OCI-LY7 (cell line): Measurements from ENCODE around the gene PIGX. TPM values are rescaled to one million over a fixed set of nuclear protein-coding genes. Genes with fewer than 3 reads are reported as not detected.

Experiments used
- BruUV-seq: library from RNA; stranded (reverse); fragments of 400-500 nt; replicated peaks from 2 replicates; lab custom pipeline; 2021; lab: Mats Ljungman, UMichigan
- CTCF ChIA-PET: fragments of 300-600 bp; sonication (Branson Sonifier 250); formaldehyde crosslinking; loops from one replicate; lab custom pipeline; 2022; ENCODE audit warnings: antibody characterized with exemption; ENCODE audit not compliant: unreplicated experiment; lab: Charles Lee
- POLR2A ChIA-PET: fragments of 300-600 bp; sonication (Branson Sonifier 250); formaldehyde crosslinking; loops from one replicate; lab custom pipeline; 2022; ENCODE audit warnings: antibody characterized with exemption; lab: Charles Lee
- DNase-seq: peaks from one replicate; pipeline ENCODE4 v3.0.0-alpha.2; 2015; ENCODE audit warnings: low spot score
- H2AFZ ChIP-seq: fragments of 200-600 bp; sonication (generic), shearing (Covaris generic); 2 replicates; pipeline ENCODE4 v1.6.1; 2014; ENCODE audit warnings: mild to moderate bottlenecking, antibody characterized with exemption, low read length, moderate library complexity
- H3K27ac ChIP-seq: fragments of 200-600 bp; sonication (generic); 2 replicates; pipeline ENCODE4 v1.5.1; 2014; ENCODE audit warnings: mixed run types, low read depth, mild to moderate bottlenecking, moderate library complexity, low read length, inconsistent platforms; ENCODE audit not compliant: poor library complexity, severe bottlenecking
- H3K36me3 ChIP-seq: fragments of 200-600 bp; sonication (generic); 2 replicates; pipeline ENCODE4 v1.6.1; 2014; ENCODE audit warnings: mild to moderate bottlenecking, antibody characterized with exemption, low read length, moderate library complexity, mixed read lengths; ENCODE audit not compliant: insufficient read depth
- H3K4me1 ChIP-seq: fragments of 200-600 bp; sonication (generic); 2 replicates; pipeline ENCODE4 v1.5.1; 2014; ENCODE audit warnings: mild to moderate bottlenecking, low read length; ENCODE audit not compliant: insufficient read depth, poor library complexity, severe bottlenecking
- H3K4me2 ChIP-seq: fragments of 200-600 bp; sonication (generic); 2 replicates; pipeline ENCODE4 v1.6.1; 2014; ENCODE audit warnings: mild to moderate bottlenecking, low read length
- H3K4me3 ChIP-seq: fragments of 200-600 bp; sonication (generic); 2 replicates; pipeline ENCODE4 v1.5.1; 2014; ENCODE audit warnings: mild to moderate bottlenecking, low read depth, low read length; ENCODE audit not compliant: poor library complexity, severe bottlenecking
- H3K79me2 ChIP-seq: fragments of 200-600 bp; sonication (generic); 2 replicates; pipeline ENCODE4 v1.6.1; 2016; ENCODE audit warnings: low read depth, mild to moderate bottlenecking, low read length, moderate library complexity, mixed read lengths; ENCODE audit not compliant: insufficient read depth
- H3K9me2 ChIP-seq: fragments of 200-600 bp; sonication (generic); 2 replicates; pipeline ENCODE4 v1.6.1; 2016; ENCODE audit warnings: mild to moderate bottlenecking, low read length, mixed read lengths; ENCODE audit not compliant: insufficient read depth
- H3K9me3 ChIP-seq: fragments of 200-600 bp; sonication (generic); 2 replicates; pipeline ENCODE4 v1.6.1; 2014; ENCODE audit warnings: mild to moderate bottlenecking, mixed run types, low read length, mixed read lengths
- H4K20me1 ChIP-seq: fragments of 200-600 bp; sonication (generic); 2 replicates; pipeline ENCODE4 v1.6.1; 2014; ENCODE audit warnings: mild to moderate bottlenecking, antibody characterized with exemption, low read length, moderate library complexity, mixed read lengths; ENCODE audit not compliant: insufficient read depth
- EZH2phosphoT487 ChIP-seq: fragments of 200-600 bp; sonication (generic); IDR thresholded peaks from 2 replicates; pipeline ENCODE4 v1.6.1; 2018; ENCODE audit warnings: low read depth, borderline replicate concordance, mild to moderate bottlenecking, mixed run types, antibody characterized with exemption, low read length, moderate library complexity, mixed read lengths
- intact Hi-C: fragments of 100-400 bp; cut with micrococcal nuclease; formaldehyde crosslinking; loops from one replicate; pipeline ENCODE4 v1.10.0; 2022; ENCODE audit not compliant: unreplicated experiment
- small RNA-seq: library from RNA; depleted of rRNA; stranded (forward); fragments of <200 nt; gene quantifications from one replicate; pipeline ENCODE3, GENCODE V24; 2014
- total RNA-seq, 2 experiments: library from RNA; depleted of rRNA in 1 of 2; stranded (reverse); fragments of >200 nt in 1 of 2; shearing (Covaris generic) in 1 of 2; gene quantifications; 2 replicates each; pipeline ENCODE4 v1.2.3, GENCODE V29; 2014 to 2022
- TF ChIP-seq, protein P1 (sequence below): fragments of 200-600 bp; sonication (generic); conservative IDR thresholded peaks from 2 replicates; pipeline ENCODE4 v1.5.1; 2014; ENCODE audit warnings: mild to moderate bottlenecking, antibody characterized with exemption, low read length, moderate library complexity, mixed read lengths

PIGX gene
- total RNA-seq, 2 experiments from 2014 or later, result 24.9 to 31.5 TPM

DNA sequence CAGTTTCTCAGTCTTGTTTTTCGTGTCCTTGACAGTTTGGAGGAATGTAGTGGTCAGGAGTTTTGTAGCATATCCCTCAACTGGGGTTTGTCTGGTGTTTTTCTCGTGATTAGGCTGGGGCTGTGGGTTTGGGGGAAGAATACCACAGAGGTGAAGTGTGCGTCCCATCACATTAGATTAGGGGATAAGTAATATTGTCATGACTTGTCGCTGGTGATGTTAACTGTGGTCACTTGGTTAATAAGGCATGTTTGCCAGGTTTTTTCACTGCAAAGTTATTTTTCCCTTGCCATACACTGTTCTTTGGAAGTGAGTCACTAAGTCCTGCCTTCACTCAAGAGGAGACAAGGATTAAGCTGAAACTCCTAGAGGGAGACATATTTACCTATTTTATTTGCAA is 66.6 kb downstream of the PIGX start:
- H3K9me2 ChIP-seq, result no peaks in the 10 kb centered on the region
- CTCF ChIA-PET, result no interaction called here
- peaks cover 9% of the 10 kb centered on the region; the same call in 1 of the 2 replicates for H3K9me3 ChIP-seq
- no peak for TF ChIP-seq EZH2phosphoT487
- TF ChIP-seq, protein P1, sequence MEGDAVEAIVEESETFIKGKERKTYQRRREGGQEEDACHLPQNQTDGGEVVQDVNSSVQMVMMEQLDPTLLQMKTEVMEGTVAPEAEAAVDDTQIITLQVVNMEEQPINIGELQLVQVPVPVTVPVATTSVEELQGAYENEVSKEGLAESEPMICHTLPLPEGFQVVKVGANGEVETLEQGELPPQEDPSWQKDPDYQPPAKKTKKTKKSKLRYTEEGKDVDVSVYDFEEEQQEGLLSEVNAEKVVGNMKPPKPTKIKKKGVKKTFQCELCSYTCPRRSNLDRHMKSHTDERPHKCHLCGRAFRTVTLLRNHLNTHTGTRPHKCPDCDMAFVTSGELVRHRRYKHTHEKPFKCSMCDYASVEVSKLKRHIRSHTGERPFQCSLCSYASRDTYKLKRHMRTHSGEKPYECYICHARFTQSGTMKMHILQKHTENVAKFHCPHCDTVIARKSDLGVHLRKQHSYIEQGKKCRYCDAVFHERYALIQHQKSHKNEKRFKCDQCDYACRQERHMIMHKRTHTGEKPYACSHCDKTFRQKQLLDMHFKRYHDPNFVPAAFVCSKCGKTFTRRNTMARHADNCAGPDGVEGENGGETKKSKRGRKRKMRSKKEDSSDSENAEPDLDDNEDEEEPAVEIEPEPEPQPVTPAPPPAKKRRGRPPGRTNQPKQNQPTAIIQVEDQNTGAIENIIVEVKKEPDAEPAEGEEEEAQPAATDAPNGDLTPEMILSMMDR, result no peak
- H2AFZ ChIP-seq, result no peak overlapping the region
- POLR2A ChIA-PET, result no interaction called here
- no TSS peak for BruUV-seq
- 0 out of 2 replicates have a peak, but pooled peaks cover 5% of the 10 kb centered on the region for H4K20me1 ChIP-seq
- no peak overlapping the region for H3K27ac ChIP-seq
- DNase-seq, result no peak
- H3K79me2 ChIP-seq, result peaks cover 77% of the 10 kb centered on the region; the same call in 1 of the 2 replicates
- no peak overlapping the region for H3K4me3 ChIP-seq
- H3K4me1 ChIP-seq, result no peaks in the 10 kb centered on the region
- intact Hi-C loops, result no loop called here
- peaks cover 59% of the 10 kb centered on the region for H3K36me3 ChIP-seq
- H3K4me2 ChIP-seq, result no peak overlapping the region

DNA sequence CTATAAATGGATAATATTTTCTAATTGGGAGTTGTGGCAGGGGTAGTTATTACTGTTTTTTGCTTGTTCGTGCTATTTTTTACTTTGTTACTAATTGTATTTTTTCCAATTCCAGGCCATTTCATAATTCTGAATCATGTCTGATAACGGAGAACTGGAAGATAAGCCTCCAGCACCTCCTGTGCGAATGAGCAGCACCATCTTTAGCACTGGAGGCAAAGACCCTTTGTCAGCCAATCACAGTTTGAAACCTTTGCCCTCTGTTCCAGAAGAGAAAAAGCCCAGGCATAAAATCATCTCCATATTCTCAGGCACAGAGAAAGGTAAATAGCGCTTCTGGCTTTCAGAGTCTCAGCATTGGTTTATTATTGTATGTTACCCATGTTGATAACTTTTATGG is 70.3 kb downstream of the PIGX start:
- Histone ChIP-seq H3K4me1 (no peaks in the 10 kb centered on the region), H3K27ac (no peak overlapping the region), H3K9me3 (peaks cover 9% of the 10 kb centered on the region; the same call in 1 of the 2 replicates), H3K79me2 (peaks cover 43% of the 10 kb centered on the region; the same call in 1 of the 2 replicates), H3K4me3 (no peak overlapping the region), H3K36me3 (peaks cover 77% of the 10 kb centered on the region), H2AFZ (no peak overlapping the region), H3K9me2 (no peaks in the 10 kb centered on the region), H3K4me2 (no peak overlapping the region), H4K20me1 (no peaks in the 10 kb centered on the region)
- intact Hi-C loops, result no loop called here
- no TSS peak for BruUV-seq
- POLR2A ChIA-PET, result no interaction called here
- TF ChIP-seq, protein P1, result no peak
- TF ChIP-seq EZH2phosphoT487, result no peak
- CTCF ChIA-PET, result no interaction called here
- no peak for DNase-seq

Small RNA genes lying within 50 kb of the gene (small RNA-seq; reads per million reads assigned to genes)
- not detected for gene RNU4-89P
- gene RNU6-42P, result not detected
- not detected for gene RNU6-646P

Other genes starting within 250 kb of the PIGX start
- 29.6 and 31.3 TPM in 2 replicates for gene RNF168, start 208.6 kb upstream of the PIGX start, total RNA-seq (2014; rRNA removed; shearing (Covaris generic))
- gene RNF168, start 208.6 kb upstream of the PIGX start, total RNA-seq (2022), result 38.1 and 38.7 TPM in 2 replicates
- gene SMCO1, start 197.0 kb upstream of the PIGX start, total RNA-seq (2014; rRNA removed; shearing (Covaris generic)), result not detected in 2 replicates
- gene SMCO1, start 197.0 kb upstream of the PIGX start, total RNA-seq (2022), result not detected in 2 replicates
- 10.8 TPM in 2 replicates for gene WDR53, start 143.8 kb upstream of the PIGX start, total RNA-seq (2014; rRNA removed; shearing (Covaris generic))
- gene WDR53, start 143.8 kb upstream of the PIGX start, total RNA-seq (2022), result 15.6 and 16.5 TPM in 2 replicates
- 10.6 and 12.5 TPM in 2 replicates for gene FBXO45, start 143.7 kb upstream of the PIGX start, total RNA-seq (2014; rRNA removed; shearing (Covaris generic))
- gene FBXO45, start 143.7 kb upstream of the PIGX start, total RNA-seq (2022), result 15.5 and 15.6 TPM in 2 replicates
- 0.51 and 1.1 TPM in 2 replicates for gene NRROS, start 72.7 kb upstream of the PIGX start, total RNA-seq (2014; rRNA removed; shearing (Covaris generic))
- gene NRROS, start 72.7 kb upstream of the PIGX start, total RNA-seq (2022), result 3.7 and 3.8 TPM in 2 replicates
- gene CEP19, start 127 bp upstream of the PIGX start, total RNA-seq (2014; rRNA removed; shearing (Covaris generic)), result 1.9 and 3.3 TPM in 2 replicates
- 5.7 and 6.3 TPM in 2 replicates for gene CEP19, start 127 bp upstream of the PIGX start, total RNA-seq (2022)
- 24.5 and 37.9 TPM in 2 replicates for gene PAK2, start 27.5 kb downstream of the PIGX start, total RNA-seq (2014; rRNA removed; shearing (Covaris generic))
- 83.8 and 95.6 TPM in 2 replicates for gene PAK2, start 27.5 kb downstream of the PIGX start, total RNA-seq (2022)
- gene SENP5, start 155.5 kb downstream of the PIGX start, total RNA-seq (2014; rRNA removed; shearing (Covaris generic)), result 39.4 and 40.2 TPM in 2 replicates
- gene SENP5, start 155.5 kb downstream of the PIGX start, total RNA-seq (2022), result 42.9 and 50.9 TPM in 2 replicates
- gene NCBP2, start 230.2 kb downstream of the PIGX start, total RNA-seq (2014; rRNA removed; shearing (Covaris generic)), result 46.4 and 66.7 TPM in 2 replicates
- 70.4 and 73.6 TPM in 2 replicates for gene NCBP2, start 230.2 kb downstream of the PIGX start, total RNA-seq (2022)